GM10266 (cell line): ENCODE results near the gene PRDX2.

ENCODE experiments used
- DNase-seq: peaks from one replicate; pipeline ENCODE4 v3.0.0; 2012; ENCODE audit errors: extremely low spot score
- TF ChIP-seq, protein P1 (sequence below): IDR thresholded peaks from 2 replicates; pipeline ENCODE4 v1.5.1; 2012; ENCODE audit warnings: mild to moderate bottlenecking, low read depth; ENCODE audit not compliant: control insufficient read depth, insufficient read depth; ENCODE audit errors: missing control alignments

PRDX2 gene

DNA sequence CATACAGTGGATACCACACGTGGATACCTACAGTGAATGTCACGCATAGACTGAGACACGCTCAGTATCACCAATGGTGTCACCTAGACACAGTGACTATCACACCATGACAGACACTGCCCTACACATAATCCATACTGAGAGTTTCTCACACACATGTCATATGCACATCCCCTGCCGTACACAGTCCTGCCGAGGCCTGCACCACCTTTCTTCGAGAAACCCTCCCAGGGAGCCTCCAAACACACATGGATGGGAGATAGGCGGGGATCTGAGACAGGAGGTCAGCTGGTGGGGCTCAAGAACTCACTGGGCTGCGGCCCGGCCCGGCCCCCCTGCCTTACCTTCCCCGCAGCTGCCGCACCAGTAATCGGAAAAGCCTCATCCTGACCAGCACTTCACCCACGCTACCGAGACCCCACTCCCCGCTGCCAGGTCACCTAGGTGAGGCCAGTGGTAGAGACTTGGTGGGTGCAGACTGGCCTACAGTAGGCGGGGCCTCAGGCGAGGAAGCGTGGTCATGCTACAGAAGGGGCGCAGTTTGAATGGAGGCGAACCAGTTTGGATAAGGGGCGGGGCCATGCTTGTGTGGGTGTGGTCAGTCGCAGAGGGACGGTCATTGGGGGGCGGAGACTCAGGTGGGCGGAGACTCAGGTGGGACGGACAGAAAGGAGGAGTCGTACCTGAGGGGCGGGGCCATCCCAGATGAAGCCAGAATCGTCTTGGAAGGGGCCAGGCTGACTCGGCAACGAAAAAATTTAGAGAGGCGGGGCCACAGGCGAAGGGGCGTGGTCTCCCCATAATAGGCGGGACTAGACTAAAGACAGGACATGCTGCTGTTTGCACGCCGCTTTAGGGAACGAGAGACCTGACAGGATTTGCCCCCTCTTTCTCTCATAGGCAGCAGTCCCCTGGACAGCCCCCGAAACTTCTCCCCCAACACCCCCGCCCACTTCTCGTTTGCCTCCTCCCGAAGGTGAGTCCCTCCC is 38.8 kb upstream of the PRDX2 start:
- peak; percentile 79 for DNase-seq
- TF ChIP-seq, protein P1, sequence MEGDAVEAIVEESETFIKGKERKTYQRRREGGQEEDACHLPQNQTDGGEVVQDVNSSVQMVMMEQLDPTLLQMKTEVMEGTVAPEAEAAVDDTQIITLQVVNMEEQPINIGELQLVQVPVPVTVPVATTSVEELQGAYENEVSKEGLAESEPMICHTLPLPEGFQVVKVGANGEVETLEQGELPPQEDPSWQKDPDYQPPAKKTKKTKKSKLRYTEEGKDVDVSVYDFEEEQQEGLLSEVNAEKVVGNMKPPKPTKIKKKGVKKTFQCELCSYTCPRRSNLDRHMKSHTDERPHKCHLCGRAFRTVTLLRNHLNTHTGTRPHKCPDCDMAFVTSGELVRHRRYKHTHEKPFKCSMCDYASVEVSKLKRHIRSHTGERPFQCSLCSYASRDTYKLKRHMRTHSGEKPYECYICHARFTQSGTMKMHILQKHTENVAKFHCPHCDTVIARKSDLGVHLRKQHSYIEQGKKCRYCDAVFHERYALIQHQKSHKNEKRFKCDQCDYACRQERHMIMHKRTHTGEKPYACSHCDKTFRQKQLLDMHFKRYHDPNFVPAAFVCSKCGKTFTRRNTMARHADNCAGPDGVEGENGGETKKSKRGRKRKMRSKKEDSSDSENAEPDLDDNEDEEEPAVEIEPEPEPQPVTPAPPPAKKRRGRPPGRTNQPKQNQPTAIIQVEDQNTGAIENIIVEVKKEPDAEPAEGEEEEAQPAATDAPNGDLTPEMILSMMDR, result no peak

DNA sequence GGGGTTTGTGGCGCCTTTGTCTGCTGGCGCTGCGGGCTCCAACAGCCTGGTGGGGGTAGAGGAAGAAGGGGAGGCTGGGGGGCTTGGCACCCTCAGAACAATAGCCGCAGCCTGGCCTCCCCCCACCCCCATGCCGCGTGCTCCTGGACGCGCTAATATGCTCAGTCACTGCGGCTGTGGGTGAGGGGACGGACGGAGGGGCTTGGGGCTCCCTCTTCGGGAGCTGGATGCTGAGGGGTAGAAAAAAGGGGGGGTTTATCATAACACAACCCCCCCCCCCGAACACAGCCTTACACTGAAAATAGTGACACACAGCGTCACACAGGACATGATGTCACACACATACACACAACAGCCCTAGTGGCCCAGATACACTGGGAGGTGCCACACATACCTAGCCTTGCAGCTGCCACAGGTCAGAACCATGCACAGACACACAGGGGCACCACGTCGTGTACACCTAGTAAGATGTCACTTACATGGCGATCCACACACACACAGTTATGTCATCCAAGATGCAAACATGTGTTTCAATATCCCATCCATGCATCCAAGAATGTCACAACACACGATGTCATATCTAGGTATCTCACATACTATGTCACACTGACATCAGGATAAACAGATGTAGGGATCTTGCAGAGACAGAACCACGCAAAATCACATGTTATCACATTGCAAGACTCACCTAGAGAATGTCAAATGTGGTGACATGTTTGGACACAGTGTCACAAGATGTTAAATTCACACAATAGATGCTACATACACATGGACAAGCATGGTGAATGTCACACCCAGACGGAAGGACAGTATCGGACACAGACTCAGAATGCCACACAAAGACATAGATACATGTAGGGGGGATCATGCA is 37.5 kb upstream of the PRDX2 start:
- TF ChIP-seq, protein P1, result no peak
- no peak for DNase-seq

DNA sequence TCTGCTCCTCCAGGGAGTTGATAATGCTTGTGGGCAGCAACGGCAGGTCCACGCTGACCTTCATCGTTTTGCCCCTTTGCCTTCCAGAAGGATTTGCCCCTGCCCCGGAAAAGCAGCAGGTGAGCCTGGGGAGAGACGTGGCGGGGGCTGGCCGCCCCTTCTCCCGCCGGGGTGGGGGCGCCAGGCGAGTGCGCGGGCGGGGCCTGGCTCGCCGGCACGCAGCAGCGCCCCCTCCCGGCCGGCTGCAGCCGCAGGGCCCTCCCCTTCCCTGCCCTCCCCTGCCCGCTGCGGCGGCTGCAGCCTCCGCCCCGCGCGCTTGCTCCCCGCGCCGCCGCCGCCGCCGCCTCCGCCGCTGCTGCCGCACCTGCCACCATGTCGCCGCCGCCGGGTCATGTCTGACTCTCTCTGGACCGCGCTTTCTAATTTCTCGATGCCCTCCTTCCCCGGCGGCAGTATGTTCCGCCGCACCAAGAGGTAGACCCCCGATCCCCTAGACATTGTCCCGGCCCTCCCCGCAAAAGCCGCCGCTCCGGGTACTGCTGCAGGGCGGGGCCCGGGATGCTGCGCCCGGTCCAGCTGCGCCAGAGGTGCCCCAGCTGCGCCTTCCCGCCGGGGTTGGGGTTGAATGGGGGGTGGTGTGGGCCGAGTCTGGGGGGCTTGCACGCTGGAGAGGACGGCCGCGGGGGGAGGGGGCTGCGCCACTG is 36.7 kb upstream of the PRDX2 start, which contains the start of gene MAST1:
Gene MAST1, plus strand, starts transcription at position 334 of the 704 bp plus-strand sequence. Its CDS starts 58 bp downstream, at position 392.
- TF ChIP-seq, protein P1, result peak; percentile 80
- DNase-seq, result peak; percentile 95

DNA sequence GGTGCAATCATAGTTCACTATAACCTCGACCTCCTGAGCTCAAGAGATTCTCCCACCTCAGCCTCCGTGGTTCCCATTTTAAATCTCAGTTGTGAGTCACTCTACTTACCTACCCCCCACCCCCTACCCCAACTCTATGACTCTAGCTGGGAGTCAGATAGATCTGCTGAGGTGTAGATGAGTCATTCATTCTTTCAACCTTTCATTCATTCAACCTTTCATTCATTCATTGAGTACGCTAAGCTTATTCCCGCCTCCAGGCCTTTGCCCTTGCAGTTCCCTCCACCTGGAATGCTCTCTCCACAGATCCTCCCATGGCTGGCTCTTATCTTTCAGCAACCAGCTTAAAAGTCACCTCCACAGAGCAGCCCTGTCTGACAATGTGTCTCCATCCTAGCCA is 35.6 kb upstream of the PRDX2 start:
- no peak for DNase-seq

DNA sequence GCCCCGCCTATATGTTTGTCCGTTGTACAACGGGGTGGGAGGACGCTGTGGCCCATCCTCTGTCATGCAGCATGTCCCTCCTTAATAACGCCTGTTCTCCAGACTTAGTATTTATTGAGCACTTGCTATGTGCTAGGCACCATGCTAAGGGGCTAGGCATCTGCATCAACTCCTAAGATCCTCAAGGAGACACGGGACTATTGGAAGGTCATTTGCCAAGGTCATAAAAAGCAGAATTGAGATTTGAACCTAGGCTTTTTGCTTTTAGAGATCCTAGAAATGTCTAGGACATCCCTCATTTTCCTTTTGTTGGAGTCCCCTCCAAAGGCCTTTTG is 34.9 kb upstream of the PRDX2 start:
- TF ChIP-seq, protein P1, result no peak
- no peak for DNase-seq

More for the DNA sequence above, 35.6 kb upstream of the PRDX2 start:
- TF ChIP-seq, protein P1, result no peak

DNA sequence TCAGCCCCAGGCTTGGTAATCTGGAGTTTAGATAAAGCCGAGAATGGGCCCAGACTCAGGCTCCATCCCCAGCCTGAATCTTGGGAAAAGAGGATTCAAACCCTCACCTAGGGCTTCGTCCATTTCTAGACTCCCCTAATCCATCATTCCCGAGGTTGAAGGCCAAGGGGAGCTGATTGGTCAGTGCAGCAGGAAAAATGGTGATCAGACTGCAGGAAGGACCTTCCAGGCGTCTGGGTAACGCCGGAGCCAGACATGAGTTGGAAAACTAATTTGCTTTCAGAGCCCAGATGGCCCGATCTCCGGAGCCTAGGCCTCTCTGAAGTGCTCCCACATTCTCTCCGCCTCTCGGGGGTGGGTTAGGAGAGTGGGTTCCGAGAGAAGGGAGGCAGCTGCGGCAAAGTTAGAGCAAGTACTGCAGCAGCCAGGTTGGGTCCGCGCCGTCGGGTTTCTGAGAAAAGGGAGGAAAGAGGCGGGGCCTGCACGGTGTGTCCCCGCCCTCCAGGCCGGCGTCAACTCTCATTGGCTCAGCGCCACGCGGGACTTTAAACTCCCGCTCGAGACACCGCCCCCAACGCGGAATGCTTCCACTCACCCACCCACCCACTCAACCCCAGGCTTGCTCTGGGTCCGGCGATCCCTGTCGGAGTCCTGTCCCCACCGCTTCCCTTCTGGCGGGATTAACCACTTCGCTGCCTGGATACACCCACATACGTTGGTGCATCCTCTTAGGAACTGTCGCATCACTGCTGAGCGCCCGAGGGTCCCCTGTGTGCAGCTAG is 33.6 kb upstream of the PRDX2 start:
- TF ChIP-seq, protein P1, result no peak
- no peak for DNase-seq
